DMS53 treated with DMSO at 0.1 percent for 48 hours (cell line): ENCODE results near the gene MYH8.

Experiments used
- DNase-seq: peaks from one replicate; lab custom pipeline; 2025; ENCODE audit not compliant: unreplicated experiment; lab: John Stamatoyannopoulos, UW

Gene MYH8

DNA sequence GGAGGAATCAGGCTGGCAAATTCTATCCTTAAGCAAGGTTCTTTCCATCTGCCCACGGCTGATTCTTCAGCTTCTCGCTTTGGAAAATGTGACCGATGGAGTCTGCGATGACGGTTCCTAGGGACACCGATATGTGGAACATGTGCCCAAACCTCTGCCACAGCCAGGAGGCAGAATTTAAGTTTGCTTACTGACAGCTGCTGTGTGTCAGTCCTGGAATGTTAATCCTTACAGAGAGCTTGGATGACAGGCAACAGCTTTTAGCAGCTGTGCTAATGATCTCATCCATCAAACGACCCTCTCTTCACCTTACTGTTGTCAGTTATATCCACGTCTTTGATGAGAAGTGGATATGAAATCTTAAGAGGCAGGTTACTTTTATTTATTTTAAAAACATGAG, 37.6 kb downstream of the MYH8 start:
- DNase-seq: no peak

DNA sequence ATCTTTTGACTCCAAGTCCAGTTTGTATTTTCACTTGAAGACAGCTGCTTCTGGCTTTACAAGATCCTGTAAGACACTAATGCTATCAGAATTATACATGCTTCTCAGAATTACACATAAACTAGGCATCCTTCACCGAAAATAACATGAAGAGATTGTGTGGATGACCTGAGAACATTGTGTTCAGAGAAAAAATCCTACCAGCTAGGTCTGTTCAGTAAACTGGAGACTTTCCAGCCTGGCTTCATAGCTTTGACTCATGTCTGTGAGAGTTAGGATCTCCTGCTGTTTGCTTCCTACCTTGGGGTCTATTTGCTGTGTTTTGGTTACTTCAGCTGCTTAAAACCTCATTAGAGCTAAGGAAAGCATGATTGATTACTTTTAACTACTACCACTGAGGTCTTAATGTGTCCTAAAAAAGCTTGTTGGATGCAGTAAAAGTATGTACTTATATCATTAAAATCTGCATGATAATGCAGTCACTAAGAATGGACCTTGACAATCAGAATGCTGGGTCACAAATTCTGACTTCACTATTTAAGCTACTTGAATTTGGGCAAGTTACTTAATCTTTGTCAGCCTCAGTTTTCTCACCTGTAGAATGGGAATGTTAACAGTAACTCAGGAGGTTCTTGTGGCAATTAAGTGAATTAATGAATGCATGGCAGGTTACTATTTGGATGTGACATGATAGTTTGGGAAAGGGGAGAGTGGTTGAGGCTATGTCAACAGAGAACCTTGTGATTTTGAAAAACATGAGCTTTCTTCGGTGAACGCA, 40.9 kb downstream of the MYH8 start:
- DNase-seq: no peak

DNA sequence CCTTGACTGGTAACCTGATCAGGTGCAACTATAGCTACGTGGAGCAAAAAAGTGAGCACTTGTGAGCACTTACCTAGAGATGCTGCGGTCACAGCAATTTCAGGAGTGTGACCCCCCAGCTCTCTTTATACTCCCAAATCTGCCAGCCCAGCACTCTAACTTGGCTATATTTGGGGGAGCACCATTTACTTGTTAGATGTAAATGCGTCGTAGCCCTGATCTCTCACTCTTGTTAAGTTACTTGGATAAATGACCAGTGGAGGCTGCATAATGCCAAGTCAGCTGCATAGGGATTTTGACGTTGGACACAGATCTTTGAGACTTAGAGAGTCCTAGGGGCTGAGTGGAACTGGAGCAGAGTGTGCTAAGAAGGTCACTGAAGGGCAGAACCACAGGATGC, 48.8 kb downstream of the MYH8 start, which contains the start of gene MYH13:
MYH13 (minus strand) TSS at position 101 of the 400 bp plus-strand sequence. CDS start 8,476 bp downstream, outside the sequence.
- no peak for DNase-seq

DNA sequence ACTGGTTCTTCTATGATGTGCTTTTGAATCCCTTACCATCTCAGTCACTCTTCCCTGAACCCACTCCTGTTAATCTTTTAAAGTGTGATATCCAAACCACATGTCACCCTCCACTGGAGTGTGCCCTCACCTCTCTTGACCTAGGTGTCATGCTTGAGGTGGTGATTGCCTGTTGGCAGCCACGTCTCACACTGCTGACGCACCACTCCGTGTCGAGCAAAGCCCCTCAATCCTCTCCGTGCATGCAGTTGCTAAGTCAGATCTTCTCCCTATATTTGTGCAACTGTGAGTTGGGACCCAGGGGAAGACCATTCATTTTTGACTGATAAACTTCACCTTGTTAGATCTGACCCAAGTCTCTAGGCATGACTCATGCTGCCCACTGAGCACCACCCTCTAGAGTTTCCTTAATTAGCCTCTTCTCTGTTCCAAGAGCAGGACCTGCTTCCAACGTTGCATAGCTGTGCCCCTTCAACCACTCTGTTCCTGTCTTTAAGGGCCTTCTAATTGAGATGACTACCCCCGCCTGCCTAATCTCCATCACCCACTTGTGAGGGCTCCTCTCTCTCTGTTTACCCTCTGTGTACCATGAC, 51.6 kb downstream of the MYH8 start:
- DNase-seq: no peak

DNA sequence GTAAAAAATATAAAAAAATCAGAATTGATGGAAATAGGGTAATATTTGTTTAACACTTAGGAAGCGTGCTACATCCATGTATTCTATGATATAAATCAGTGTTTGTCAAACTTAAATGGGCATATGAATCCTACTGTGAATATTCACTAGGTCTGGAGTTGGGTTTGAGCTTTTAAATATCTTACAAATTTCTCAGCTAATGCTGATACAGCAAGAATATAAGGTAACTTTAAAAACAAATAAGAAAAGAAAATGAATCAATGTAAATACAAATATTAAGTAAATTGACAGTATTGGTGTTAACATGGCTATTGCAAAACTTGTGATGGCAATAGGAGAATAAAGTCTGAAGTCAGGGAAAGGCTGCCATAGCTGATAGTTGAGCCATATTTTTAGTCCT, 52.5 kb downstream of the MYH8 start:
- DNase-seq: no peak

DNA sequence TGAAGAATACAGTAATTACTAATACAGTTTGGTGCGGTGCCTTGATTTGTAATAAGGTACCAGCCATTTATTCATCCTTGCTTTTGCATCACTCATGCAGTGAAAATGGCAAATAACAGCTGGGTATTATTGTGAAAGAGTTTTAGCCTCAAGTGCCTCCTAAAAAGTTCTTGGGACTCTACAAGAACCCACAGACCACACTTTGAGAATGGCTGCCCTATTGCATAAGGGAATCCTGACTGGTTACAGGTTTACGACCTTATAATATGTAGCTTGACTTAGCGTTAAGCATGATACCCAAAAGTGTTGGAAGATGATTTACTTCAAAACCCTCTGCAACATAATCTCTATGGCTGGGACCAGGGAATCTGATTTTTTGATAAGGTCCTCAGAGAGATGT, 53.2 kb downstream of the MYH8 start:
- no peak for DNase-seq

DNA sequence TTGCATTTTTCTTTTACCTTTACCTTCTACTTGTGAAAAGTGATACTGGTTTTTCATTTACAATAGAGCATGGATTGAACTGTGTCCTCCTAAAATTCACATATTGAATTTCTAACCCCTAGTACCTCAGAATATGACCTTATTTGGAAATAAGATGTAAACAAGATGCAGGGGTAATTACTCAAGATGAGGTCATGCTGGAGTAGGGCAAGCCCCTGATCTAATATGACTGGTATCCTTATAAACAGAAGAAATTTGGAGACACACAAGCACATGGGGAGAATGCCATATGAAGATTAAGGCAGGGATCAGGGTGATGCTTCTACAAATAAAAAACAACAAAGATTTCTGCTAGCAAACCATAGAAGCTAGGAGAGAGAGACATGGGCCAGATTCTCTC, 61.2 kb downstream of the MYH8 start:
- no peak for DNase-seq

DNA sequence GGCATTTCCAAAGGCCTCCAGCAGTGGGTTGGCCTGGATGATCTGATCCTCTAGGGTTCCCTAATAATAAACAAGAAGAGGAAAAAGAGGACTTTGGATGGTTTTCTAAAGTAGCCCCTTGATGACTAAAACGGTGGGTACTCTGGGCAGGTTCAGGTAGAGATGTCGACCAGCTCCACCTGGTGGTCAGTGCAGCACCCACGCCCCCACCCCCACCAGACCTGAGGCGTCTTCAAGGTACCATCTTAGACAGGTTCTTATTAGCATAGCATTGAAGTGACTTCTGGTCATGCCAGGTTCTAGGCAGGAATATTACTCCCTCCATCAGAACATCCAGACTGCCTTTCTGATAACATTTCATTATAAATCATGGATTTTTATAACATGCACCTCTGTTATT, 64.0 kb downstream of the MYH8 start:
- DNase-seq: no peak

DNA sequence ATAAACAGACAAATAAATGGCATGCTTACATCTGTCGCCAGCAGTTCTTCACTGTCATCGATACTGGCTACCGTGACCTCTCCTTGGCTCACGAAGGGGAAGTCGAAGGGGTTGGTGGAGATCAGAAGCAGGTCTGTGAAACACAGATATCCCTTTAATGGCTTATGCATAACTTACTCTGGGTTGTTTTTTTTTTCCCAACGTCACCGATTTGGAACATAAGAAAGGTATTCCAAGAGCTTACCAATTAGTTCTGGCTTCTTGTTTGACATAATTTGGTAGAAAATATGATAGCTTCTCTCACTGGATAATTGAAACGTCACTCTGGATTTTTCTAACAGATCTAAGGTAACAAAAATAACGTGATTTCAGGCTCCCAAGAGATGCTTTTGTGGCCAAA, 67.1 kb downstream of the MYH8 start:
- DNase-seq: no peak

DNA sequence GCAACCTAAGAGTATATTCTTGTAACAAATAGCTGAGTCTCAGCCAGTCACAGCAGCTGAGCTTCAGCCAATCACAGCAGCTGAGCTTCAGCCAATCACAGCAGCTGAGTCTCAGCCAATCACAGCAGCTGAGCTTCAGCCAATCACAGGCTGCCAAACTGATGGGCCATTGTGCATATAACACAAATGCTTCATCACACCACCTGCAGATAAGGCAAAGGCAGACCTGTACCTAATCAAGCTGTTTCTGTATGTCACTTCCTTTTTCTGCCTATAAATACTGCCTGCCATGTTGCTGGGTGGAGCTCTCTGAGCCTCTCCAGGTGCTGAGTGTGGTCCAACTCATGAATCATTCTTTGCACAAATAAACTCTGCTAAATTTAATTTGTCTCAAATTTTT, 68.9 kb downstream of the MYH8 start:
- DNase-seq: no peak

DNA sequence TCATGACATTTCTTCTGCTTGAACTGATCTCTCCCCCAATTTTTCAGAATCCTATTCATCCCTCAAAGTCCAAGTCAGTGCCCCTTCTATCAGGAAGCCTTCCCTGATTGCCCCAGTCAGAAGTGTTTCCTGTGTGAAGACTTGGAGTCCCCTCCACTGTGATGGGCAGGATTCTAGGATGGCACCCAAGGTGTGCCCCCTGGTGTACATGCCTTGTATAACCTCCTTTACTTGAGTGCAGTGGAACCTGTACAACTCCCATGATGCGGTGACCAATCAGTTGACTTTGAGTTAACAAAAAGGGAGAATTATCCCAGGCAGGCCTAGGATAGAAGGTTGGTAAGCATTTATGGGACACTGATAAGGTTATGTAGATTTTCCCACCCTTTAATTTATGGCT, 72.3 kb downstream of the MYH8 start:
- DNase-seq: no peak

DNA sequence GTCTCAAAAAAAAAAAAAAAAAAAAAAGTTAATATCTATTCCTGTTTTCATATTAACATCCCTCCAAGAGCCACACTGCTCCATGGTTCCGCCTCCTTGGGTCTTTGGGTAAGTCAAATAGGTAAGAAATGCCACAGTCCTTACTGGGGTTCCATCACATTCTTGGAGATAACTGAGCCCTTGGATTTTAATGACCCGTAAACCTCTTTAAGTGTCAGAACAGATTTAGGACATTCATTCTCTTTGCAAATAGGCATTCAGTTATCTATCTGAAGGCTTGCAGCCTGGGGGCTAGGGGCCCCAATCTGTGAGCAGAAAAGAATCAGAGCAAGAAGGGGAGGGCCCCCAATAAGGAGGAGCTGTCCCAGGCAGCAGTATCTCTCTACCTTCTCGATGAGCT, 76.9 kb downstream of the MYH8 start:
- no peak for DNase-seq
